Hematopoietic multipotent progenitor cell (in vitro differentiated cells): ENCODE results near the gene TMEM98. TPM values are rescaled to one million over a fixed set of nuclear protein-coding genes. Genes with fewer than 3 reads are reported as not detected.
"Not testable (repeated sequence)": the region's sequence is repeated elsewhere in the genome, so short reads cannot be mapped to it uniquely, and the experiment has no call there.

ENCODE experiments used
- DNase-seq, 3 donors: peaks; one replicate each; pipeline ENCODE4 v3.0.0-alpha.2; 2011 to 2015; ENCODE audit warnings: low read depth in 2 of 3, low spot score in 2 of 3
- total RNA-seq: library from RNA; depleted of rRNA; stranded (reverse); fragments of >200 nt; gene quantifications from one replicate; pipeline ENCODE4 v1.2.3, GENCODE V29; 2012

Gene TMEM98, protein sequence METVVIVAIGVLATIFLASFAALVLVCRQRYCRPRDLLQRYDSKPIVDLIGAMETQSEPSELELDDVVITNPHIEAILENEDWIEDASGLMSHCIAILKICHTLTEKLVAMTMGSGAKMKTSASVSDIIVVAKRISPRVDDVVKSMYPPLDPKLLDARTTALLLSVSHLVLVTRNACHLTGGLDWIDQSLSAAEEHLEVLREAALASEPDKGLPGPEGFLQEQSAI
- 109 TPM for total RNA-seq

DNA sequence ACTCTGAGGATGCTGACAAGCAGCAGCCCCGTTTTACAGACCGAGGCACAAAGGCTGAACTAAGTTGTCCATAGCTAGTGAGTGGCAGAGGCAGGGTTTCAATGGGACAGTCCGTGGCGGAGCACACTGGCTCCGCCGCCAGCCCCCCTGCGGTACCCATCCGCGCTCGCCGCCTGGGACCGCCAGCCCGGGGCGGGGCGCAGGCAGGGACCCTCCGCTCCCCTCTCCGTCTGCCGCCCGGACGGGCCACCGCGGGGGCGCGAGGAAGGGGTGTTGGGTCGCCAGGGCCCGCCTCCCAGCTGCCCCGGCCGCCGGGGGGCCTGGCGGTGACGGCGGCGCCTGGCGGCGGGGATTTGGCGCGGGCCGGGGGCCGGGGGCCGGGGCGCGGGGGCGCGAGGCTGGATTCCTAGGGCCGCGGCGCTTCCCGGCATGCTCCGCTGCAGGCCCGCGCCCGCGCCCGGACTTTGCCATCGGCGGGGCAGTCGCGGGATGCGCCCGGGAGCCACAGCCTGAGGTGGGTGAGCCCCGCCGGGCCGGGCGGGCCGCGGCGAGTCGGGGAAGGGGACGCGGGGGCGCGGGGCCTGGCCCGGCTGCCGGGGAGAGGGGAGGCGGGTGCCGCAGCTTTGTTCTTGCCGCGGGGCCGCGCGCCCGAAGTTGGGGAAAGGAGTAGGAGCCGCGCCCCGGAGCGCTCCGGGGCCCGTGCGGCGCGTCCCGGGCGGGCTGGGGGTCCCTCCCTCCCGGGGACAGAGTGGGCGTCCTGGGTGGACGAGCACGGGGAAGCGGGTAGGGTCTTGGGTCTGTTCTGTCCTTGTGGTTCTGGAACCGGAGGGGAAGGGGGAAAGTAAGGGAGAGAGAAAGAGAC is at the start of gene TMEM98:
Gene TMEM98 (plus strand): TSS at position 430 of the 862 bp plus-strand sequence. CDS start 3,376 bp downstream, outside the sequence.
- peak in 2 of 3 donors; percentile 9 to 27 for DNase-seq

DNA sequence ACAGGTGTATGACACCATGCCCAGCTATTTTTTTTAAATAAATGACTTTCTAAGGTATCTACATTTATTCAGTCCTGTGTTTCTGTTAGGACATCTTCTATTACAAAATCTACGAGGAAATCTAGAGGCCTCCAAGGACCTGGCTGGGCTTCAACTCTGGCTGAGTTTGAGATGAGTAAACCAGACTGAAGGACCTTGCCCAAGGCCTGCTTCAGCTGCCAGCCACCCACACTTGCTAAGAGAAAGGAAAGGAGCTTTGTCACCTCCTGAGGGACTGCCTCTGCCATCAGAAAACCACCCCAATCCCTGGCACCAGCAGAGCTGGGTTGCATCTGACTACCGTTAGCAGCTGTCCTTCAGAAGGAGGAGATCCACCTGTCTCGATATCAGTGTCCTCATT is 49.7 kb upstream of the TMEM98 start:
- DNase-seq, result no peak

DNA sequence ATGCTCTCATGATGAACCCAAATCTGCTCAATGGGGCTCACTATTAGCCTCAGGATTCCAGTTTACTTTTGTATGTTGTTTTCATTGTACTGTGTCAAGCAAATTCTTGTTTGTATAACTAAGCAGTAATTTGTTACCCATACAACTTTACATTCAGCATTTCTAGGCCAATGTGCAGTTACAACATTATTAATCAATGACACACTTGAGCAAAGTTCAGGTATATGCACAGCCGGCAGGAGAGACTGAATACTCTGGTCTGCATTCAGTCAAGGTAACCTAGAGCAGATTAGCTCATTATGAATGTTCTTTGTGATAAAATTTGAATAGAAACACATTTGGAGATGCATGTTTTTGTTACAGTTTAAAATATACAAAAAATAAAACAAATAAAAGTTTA is 48.8 kb upstream of the TMEM98 start:
- DNase-seq, result no peak

DNA sequence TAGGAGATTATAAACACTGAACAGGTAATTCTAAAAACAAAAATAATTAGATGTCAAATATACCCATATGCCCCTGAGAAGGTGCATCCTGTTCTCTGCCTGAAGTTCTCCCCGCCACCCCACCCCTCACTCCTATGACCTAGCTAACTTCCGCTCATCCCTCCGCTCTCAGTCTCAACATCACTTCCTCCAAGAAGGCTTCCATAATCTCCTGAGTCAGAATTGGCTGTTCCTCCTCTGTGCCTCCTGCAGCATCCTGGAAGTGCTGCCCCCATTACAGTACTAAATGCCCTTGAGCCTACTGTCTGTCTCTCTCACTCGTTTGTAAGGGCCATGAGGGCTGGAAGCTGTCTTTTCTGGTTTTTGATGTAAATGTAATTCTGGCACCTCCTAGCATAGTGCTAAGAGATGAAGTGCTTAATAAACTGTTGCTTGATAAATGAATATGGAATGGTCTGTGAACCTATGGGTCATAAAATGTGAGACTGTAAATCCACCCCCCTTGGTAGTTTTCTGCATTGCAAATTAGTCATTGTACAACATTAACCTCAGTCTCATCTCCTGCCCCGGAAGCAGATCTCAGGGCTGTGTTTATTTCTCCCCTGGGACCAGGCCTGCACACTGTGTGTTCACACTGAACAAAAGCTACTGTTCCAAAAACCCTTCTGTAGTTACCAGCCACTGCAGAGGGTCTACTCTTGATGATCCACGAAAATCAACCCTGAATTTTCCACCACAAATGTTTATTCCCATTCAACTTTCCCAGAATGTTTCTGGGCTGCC is 47.1 kb upstream of the TMEM98 start:
- DNase-seq, result no peak

DNA sequence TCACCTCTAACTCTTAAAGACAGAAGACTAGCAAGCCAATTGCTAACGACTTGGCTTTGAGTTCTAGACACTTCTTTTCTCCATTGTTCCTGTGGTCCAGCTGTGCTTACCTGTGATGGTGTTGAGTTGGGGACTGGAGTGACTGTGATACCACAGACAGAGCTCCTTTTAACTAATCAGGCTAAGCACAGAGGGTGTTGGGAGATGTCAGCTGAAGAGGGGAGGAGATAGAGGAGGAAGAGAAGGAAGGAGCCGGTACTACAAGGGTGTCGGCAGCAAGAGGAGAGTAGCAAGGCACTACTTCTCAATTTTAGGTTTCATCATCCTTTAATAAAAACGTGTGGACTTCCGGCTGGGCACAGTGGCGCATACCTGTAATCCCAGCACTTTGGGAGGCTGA is 45.9 kb upstream of the TMEM98 start:
- no peak for DNase-seq

DNA sequence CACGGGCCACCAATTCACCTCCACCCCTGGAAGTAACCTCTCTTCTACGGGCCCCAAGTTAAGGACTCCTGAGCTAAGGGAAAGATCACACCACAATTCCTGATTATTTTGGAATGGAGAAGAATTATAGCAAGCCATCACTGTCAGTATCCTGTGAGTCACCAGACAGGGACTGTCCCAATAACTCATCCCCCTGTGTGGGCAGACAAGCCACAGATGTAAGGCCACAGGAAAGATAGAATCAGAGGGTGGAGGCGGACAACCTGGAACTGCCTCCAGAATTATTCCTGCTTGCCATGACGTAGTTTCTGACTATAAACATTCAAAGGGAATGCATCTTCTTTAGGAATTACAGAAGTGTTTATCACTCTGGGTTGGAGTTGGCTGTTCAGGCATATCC is 45.2 kb upstream of the TMEM98 start:
- DNase-seq, result no peak

DNA sequence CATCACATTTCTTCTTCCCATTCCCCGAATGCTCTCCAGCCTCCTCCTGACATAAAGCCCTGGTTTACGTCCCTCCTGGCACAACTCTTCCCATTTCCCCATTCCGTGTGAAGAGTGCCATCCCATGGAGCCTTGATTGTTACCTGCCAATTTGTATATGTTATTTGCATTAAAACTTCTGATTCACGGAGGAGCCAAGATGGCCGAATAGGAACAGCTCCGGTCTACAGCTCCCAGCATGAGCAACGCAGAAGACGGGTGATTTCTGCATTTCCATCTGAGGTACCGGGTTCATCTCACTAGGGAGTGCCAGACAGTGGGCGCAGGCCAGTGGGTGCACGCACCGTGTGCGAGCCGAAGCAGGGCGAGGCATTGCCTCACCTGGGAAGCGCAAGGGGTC is 41.0 kb upstream of the TMEM98 start:
- not testable (repeated sequence) for DNase-seq

DNA sequence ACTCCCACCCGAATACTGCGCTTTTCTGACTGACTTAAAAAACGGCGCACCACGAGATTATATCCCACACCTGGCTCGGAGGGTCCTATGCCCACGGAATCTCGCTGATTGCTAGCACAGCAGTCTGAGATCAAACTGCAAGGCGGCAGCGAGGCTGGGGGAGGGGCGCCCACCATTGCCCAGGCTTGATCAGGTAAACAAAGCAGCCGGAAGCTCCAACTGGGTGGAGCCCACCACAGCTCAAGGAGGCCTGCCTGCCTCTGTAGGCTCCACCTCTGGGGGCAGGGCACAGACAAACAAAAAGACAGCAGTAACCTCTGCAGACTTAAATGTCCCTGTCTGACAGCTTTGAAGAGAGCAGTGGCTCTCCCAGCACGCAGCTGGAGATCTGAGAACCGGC is 40.5 kb upstream of the TMEM98 start:
- not testable (repeated sequence) for DNase-seq

DNA sequence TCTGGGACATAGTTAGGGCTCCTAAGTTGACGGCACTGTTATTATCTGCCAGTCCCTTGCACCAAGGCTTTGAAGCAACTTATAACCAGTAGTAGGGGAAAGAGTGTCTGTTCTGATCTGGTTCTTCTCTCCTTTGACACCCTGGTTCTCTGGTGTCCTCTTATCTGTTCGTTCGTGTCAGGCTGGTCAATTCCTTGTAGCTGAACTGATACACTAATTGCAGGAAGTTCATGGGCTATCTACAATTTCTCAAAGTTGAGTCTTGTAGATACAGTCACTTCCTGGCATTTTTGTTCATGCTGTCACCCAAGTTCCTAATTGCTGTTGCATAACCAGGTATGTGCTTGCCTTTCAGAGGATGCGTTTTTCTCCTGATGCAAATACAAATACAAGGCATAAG is 33.7 kb upstream of the TMEM98 start:
- no peak for DNase-seq

DNA sequence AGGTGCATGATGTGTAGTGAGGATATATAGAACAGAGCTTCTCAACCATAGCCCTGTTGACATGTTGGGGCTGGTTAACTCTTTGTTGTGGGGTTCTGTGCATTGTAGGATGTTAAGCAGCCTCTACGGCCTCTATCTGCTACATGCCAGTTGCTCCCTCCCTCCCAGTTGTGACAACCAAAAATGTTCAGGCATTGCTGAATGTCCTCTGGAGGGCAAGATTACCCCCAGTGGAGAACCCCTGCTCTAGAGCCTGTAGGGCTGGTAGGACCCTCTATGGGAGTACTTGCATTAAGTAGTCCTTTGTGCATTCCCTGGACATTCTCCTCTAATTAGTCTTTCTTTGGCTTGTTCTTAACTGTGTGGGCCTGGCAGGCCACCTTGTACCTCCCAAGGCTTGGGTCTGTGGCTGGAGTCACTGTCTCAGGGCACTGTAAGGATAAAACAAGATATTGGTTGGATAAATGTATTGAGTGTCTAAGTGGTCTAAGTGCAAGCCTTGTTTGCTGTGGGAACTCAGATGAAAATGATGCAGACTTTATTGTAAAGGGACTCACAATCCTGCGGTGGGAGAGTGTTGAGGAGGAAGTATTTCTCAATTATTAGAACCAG is 31.2 kb upstream of the TMEM98 start:
- DNase-seq, result no peak

DNA sequence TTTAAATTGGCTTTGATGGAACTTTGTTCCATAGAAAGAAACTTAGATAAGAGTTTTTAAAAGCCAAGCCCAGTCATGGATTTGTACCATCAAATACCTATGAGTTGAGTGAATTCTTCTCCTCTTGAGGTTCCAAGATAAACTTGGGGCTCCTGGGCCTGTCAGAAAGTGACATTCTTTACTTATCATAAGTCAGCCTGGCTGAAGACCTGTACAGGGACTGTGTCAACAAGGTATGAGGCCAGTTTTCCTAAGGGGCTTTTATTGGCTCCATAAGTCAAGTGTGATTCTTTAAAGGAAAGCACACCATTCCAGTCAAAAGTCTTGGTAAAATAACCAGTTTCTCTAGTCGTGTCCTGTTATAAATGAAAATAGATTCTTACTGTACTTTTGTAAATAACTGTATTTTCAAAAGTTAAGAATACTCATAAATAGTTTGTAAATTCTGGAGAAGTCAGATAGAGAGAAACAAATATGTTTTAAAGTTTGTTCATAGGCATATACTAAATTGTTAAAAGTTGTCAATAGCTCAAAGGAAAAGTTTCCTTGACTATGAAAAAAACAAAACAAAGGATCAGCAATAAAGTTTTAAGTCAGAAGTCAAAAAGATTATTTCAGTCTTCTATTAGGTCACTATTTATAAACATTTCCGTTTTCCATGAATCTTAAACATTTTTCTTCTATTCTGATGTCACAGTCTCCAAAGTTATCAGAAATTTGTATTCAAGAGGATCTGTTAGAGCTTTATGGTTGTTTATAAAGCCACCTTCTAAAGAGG is 28.5 kb upstream of the TMEM98 start:
- no peak for DNase-seq

DNA sequence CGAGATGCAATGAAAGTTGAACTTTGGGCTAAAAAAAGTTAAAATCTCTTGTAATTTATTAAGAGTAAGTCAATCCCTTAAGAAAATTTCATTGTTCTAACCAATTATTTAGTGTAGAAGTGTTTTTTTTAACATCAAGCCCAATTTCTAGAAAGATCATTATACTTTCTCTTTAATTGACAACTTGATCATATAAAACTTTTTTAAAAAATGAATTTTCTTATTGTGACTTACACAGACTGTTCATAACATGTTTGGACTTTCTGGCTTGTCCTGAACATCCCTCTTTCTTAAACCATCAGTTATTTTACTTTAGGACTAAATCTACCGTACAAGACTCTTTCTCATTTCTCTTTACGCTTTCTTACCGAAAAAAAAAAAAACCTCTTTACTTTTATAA is 26.2 kb upstream of the TMEM98 start:
- DNase-seq, result no peak

DNA sequence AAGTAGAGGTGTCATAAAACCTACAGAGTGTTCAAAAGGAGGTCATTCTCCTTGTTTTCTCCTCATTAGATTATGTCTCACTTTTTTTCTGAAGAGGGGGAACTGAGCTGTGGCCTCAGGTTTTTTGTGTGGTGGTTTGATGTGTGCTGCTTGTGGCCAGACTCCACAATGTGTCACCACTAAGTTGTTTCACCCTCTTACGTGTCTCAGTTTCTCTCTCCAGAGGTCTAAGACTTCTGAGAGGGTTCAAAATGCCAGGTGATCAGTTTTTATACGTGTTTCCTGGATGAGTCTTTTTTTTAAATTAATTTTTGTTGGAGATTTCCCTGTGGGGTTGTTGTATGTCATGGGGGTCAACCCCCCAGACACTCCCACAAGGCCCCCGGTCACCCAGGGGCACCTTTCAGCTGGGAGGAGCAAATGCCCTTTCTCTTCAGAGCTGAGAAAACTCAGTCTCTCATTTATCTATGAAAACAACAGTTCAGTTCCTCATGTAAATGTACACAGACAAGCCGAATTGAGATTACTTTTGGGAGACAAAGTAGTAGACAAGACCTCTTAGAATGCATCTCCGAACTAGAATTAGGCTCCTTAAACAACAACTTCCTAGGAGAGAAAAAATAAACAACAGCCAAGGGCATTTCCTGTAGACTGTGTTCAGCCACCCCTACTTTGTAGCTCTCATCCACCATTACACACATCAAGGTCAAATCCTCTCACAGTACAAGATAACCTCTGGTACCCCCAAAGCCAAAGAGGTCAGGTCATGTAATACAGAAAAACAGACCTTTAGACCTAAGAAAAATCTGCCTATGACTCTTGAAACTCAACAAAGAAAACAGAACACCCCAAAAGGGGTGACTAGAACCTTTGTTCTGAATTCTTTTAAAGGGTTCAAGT is 23.9 kb upstream of the TMEM98 start:
- DNase-seq, result no peak

DNA sequence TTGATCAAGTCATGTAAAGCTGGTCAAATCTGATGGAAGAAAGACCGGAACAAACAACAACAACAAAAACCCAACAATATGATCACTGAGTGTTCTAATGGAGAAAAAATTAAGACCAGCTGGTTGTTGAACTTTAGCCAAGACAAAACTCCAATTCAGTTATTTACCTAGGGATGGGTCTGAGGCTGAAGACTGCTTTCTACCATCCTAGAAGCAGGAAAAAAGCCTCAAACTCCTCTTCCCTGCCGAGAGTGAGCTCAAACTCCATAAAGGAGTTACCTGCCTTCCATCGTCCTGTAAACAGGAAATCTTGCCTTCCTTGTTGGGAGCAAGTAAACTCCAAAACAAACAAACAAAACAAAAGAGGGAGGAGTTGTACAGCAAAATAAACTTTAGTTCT is 23.1 kb upstream of the TMEM98 start:
- no peak for DNase-seq

DNA sequence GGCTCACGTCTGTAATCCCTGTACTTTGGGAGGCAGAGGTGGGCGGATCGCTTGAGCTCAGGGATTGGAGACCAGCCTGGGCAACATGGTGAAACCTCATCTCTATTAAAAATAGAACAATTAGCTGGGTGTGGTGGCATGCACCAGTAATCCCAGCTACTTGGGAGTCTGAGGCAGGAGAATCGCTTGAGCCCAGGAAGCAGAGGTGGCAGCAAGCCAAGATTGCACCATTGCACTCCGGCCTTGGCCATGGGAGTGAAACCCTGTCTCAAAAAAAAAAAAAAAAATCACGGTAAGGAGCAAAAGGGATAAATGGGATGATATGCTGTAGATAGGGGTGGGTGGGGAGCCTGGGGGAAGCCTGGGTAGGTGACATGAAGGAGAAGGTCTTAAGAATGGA is 20.4 kb upstream of the TMEM98 start:
- no peak for DNase-seq

DNA sequence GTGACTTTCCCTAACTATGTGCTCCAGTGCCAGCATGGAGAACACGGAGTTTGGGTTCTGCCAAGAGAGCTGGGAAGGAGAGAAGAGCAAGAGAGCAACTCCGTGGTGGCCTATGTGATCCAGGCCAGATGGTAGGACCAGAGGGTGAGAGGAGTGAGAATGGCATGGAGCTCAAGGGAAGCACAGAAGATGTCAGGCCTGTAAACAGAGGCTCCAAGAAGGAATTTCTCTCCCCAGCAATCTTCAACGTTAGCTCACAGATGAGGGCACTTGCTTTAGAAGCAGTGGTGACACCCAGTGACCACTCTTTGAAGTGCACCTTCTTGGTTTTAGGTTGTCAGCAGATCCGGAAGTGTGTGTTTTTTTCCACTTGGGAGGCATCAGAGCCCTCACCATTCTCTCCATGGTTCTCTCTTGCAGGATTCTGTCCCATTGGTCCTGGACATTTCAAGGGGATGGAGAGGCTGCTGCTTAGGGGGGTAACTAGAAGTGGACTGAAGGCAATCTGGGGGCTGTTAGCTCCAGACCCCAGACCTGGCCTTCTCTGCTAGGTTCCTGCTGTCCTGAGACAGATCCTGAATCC is 18.1 kb upstream of the TMEM98 start:
- peak in 2 of 3 donors; percentile 69 to 83 for DNase-seq

DNA sequence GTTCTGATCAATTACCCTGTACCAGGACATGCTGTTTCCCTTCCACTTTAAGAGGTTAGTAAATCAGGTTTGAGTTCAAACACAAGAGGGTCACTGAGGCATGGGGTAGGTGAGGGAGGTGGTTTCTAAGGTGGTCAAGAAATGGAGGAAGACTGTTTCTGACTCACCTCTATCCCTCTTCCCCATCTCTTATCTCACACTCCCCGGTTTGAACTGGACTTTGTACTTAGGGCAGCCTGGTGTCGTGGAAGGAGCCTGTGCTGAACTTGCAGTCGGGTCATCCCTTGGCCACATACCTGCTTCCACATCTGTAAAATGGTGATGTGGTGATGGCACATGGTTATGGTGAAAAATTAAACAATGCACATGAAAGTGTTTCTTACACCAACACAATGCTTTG is 17.2 kb upstream of the TMEM98 start:
- no peak for DNase-seq

DNA sequence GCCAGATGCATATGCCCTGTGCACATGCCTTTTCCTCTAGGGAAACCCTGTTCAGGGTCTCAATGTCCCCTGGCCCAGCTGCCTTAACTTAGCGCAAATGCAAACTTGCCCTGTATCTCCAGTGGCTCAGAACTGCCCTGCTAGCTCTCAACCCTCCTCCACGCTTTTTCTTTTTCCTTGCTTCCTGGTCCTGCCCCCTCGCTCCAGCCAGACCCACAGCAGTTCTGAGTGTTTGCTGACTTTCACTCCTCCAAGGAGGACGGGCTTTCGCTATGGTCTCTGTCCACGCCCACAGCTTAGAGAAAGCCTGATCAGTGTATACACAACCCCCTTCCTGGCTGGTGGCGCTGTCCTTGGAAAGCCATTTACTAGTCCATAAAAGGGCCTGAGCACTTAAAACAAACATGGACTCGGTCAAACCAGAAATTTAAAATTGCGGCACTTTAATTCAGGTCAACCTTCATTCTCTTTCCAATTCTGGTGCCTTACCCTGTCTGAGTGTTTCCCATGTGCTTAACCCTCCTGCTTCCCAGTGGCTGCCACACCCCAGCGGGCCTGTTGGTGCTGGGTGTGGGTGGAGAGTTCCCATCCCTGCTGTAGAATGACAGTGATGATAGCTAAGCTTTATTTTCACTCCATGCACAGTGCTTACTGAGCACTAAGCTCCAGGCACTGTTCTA is 15.6 kb upstream of the TMEM98 start:
- no peak for DNase-seq
